ENCODE results near the gene SPDYE1. TPM values are rescaled to one million over a fixed set of nuclear protein-coding genes. Genes with fewer than 3 reads are reported as not detected.
A peak's percentile ranks its signal among the peaks of the same experiment; 100 is the strongest.
"Not testable (repeated sequence)": the region's sequence is repeated elsewhere in the genome, so short reads cannot be mapped to it uniquely, and the experiment has no call there.

The SPDYE1 gene
- total RNA-seq, 1 donor from 2014 or later = not detected

DNA sequence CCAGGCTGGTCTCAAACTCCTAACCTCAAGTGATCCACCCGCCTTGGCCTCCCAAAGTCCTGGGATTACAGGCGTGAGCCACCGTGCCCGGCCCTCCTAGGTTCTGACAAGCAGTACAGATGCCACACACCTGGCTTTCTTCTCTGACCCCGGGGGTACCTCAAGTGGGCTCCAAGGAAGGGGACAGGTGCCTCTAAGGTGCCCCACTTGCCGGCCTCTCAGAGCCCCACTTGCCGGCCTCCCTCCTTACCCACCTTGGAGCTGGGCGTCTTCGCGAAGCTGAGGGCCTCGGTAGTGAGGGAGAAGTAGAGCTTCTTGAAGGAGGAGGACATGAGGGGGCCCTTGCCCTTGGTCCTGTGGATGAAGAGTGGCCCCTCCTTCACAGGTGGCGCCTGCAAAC is 40.9 kb downstream of the SPDYE1 start:
- ATAC-seq (ENCODE audit: poor library complexity); DNase-seq; intact Hi-C loops (cut with DNase I): not testable (repeated sequence)

DNA sequence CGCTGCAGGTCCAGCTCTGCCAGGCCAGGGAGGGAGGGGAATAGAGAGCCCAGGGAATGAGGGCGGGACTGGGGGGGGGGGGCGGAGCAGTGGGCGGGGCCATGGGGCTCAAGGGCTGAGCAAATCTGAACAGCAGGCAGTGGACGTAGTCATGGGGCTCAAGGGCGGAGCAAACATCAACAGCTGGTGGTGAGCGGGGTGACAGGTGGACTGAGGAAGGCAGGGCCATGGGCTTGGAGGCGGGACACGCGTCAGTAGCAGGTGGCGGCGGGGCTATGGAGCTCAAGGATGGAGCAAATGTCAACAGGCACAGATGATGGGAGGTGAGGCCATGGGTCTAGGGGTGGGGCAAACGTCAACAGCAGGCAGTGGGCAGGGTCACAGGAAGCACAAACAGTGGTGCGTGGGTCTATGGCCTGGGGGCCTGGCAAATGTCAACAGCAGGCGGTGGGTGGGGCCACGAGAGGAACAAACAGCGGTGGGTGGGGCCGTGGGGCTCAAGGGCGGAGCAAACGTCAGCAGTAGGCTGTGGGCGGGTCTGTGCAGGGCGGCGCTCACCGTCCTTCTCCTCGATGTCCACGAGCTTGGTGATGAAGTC is 41.4 kb downstream of the SPDYE1 start:
- peak; percentile 94 for ATAC-seq (ENCODE audit: poor library complexity)
- DNase-seq = peak; percentile 97
- intact Hi-C loops (cut with DNase I) = not testable (repeated sequence)

DNA sequence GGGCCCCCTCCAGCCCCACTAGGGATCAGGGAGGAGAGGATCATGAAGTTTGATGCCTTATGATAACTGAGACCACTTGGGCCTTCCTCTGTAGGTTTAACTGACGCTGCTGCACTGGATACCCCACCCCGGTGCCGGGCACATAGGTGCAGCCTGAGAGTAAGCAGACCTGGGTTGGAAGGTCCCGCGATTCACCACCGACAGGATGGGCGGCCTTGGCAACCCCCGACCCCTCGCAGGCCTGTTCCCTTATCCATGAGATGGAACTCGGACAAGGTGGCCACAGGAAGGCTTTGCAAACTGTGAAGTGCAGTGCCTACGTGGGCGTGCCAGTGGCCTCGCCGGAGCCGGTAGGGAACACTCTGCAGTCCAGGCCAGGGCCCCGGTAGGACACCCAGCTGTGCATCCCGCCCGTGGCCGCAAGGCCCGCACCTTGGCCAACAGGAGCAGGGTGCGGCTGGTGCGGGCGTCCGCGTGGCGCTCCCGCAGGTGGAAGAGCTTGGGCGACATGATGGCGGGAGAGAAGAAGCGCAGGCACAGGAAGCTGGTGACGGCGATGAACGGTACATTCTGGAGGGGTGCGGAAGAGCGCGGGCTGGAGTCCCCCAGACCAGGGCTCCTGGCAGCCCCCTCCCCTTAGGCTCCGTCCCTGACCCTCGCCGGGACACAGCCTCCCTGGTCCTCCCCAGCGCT is 42.2 kb downstream of the SPDYE1 start:
- peak; percentile 1 for ATAC-seq (ENCODE audit: poor library complexity)
- not testable (repeated sequence) for DNase-seq

DNA sequence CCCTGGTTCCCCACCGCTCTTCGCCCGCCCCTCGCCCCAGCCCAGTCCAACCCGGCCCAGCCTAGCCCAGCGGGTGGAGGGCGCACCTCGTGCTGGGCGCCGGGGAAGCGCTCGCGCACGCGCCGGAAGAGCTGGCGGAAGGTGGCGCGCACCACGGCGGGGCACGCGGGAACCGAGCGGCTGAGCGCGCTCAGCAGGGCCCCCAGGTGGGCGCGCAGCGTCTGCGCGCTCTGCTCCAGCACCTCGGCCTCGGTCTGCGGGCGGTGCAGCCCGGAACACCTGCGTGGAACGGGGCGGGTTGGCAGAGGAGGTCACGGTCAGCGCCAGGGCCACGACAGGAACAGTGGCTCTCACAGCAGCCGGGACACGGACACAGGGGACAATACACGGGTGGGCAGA is 42.8 kb downstream of the SPDYE1 start:
- ATAC-seq (ENCODE audit: poor library complexity) = peak; percentile 32
- intact Hi-C loops (cut with DNase I); DNase-seq: not testable (repeated sequence)

More for the DNA sequence above, 42.2 kb downstream of the SPDYE1 start:
- intact Hi-C loops (cut with DNase I) = not testable (repeated sequence)

DNA sequence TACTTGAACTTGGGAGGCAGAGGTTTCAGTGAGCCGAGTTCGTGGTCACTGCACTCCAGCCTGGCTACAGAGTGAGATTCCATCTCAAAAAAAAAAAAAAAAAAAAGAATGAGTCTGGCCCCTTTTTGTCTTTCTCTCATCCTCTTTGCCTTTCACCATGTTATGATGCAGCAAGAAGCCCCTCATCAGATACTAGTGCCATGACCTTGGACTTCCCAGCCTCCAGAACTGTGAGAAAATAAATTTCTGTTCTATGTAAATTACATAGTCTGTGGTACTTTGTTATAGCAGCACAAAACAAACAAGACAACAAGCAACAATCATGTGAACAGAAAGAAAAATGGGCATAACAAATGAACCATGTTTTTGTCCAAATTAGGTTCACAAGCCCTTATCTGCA is 44.5 kb downstream of the SPDYE1 start:
- intact Hi-C loops (cut with DNase I) = no loop called here
- DNase-seq (no peak), ATAC-seq (ENCODE audit: poor library complexity) (no peak)

DNA sequence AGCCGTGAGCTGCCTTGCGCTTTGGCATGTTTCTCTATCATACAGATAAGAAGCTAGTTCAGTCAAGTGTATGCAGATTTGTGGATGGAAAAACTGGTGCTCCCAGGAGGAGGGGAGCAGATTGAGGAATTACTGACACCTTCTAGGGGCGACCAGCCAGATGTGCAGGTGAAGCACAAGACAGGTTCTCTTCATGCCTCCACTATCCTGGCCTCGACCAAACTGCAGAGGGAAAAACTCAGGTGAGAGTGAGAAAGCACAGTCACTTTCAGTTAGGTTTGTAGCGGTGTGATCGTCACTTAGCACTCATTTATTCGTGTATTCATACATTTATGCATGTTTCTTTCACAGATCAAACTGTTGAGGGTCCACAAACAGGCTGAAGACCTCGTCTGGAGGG is 46.2 kb downstream of the SPDYE1 start:
- intact Hi-C loops (cut with DNase I) = no loop called here
- ATAC-seq (ENCODE audit: poor library complexity) (no peak), DNase-seq (no peak)

DNA sequence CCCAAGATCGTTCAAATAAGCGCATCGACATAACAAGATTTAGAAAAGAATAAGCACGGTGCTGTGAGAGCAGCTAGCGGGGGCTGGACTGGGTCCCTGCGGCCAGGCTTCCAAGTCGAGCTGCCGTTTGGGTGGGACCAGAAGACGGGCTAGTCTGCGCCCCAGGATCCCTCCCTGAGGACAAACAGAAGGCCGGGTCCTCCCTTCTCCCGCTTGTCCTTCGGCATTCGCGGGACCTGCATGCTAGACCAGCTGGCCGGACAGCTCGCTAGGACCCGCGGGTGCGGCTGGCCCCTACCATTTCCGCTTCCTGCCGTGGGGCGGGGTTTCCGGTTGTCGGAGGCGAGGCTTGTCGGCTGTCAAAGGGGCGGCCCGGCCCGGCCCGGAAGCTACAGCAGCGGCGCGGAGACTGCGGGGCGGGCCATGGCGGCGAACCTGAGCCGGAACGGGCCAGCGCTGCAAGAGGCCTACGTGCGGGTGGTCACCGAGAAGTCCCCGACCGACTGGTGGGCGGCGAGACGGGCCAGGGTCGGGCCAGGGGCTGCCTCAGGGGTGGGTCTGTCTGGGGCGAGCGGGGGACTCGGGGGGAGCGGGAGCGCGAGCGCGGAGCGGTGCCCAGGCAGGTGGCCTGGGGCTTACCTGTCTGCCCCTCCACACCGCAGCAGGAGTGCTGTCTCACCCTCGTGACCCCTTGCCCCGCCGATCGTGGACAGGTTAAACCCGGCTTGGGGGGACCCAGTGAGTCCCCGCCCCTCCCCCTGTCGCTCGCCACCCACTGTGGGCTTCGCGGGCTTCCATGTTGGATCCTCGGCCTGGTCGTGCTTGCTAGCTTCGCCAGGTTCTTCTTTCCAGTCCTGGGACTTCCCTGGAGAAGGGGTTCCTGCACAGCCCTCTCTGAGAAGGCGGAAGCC is 46.9 kb downstream of the SPDYE1 start, which contains the start of gene DBNL:
Gene DBNL, plus strand, starts transcription at position 388 of the 911 bp plus-strand sequence. Its CDS starts 36 bp downstream, at position 424.
- intact Hi-C loops (cut with DNase I) = no loop called here

DNA sequence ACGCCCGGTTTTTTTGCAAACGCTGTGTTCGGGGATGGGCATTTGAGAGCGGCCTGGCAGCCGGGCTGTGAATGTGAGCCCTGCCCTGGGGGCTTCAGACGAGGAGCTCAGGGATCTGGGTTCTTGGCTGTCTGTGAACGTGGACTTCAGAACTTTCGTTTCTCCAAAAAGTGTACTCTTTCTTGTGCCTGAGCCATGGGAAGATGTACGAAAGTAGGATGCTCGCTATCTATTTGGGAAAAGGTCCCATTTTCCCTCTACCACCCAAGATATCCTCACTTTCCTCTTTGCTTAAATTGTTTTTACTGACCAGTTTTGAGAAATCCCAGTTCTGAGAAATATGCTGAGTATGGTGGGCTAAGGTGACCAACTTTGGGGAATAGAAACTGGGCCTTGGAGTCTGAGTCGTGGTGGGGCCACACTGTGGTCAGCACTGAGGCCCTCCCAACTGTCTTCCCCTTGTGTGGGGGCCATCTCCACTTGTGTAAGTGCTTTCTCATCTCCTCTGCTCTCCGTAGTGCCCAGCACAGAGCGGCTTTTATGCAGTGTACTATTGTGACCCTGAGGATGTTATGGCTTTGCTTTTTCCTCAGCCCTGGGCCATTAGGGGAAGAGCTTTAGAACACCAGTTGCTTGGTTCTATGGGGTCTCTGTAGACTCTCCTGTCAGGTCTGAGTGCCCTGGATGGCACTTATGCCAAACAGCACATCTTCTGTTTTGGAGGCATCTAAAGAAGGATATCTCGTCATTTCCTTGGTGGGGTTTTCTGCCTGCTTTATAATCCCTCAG is 47.7 kb downstream of the SPDYE1 start:
- intact Hi-C loops (cut with DNase I) = no loop called here
- ATAC-seq (ENCODE audit: poor library complexity) (no peak), DNase-seq (no peak)

More for the DNA sequence above, 46.9 kb downstream of the SPDYE1 start, which contains the start of gene DBNL:
- peak; percentile 98 for DNase-seq
- ATAC-seq (ENCODE audit: poor library complexity) = peak; percentile 96

DNA sequence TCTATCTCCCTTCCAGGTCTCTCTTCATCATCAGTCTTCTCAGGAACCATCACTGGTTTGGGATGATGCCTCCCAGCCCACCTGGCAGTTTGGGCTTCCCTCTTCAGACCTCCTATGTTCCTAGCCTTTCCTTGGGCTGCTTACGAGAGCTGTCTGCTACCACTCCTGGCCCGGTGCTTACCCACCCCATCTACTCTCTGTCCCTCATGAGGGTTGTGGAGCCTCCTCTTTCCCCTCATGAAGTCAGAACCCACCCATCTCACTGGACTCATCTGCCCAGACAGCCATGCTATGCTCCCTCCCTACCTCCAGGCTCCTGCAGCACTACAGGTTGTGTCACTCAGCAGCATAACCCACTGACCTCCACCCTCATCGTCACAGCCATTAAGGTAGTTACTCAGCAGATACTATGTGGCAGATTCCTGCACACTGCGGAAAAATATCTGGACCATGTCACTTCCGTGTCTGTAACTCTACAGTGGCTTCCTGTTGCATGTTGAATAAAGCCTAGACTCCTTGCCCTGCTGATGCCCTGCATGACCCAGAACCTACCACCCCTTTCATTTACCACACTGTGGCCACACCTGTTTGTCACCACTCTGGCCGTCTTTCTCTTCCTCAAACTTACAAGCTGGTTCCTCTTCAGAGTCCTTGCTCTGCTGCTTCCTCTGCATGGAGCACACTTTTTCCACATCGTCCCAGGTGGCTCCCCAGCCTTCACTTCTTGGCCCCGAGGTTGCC is 48.8 kb downstream of the SPDYE1 start:
- DNase-seq = no peak
- intact Hi-C loops (cut with DNase I) = no loop called here
- no peak for ATAC-seq (ENCODE audit: poor library complexity)

DNA sequence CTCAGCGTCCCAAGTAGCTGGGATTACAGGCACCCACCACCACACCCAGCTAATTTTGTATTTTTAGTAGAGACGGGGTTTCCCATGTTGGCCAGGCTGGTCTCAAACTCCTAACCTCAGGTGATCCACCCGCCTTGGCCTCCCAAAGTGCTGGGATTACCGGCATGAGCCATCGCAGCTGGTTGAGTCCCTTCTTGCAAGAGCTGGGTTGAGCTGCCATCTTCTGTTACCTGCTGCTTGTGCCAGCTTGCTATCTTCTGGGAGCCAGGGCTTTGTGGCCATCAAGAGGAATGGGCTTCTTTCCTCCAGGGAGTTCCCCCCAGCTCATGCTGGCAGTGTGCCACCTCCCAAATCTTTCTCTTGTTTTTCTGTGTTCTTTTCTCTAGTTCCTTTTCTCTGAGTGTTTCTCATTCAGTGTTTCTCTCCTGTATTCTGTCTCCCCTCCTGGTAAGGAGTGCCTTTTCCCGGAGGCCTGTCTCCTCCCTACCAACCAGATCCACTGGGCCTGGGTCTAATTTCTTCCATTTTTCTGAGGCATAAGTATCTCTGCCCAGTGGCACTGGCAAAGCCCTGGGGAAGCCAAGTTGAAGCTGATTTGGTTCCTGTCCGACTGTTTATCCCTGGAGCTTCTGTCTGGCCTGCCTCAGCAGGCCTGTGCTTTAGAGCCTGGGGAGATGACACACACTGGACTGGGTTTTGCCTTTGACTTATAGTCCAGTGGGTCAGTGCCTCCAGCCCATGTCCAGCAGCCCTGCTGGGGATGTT is 50.5 kb downstream of the SPDYE1 start:
- DNase-seq (no peak), ATAC-seq (ENCODE audit: poor library complexity) (no peak)
- intact Hi-C loops (cut with DNase I) = no loop called here

DNA sequence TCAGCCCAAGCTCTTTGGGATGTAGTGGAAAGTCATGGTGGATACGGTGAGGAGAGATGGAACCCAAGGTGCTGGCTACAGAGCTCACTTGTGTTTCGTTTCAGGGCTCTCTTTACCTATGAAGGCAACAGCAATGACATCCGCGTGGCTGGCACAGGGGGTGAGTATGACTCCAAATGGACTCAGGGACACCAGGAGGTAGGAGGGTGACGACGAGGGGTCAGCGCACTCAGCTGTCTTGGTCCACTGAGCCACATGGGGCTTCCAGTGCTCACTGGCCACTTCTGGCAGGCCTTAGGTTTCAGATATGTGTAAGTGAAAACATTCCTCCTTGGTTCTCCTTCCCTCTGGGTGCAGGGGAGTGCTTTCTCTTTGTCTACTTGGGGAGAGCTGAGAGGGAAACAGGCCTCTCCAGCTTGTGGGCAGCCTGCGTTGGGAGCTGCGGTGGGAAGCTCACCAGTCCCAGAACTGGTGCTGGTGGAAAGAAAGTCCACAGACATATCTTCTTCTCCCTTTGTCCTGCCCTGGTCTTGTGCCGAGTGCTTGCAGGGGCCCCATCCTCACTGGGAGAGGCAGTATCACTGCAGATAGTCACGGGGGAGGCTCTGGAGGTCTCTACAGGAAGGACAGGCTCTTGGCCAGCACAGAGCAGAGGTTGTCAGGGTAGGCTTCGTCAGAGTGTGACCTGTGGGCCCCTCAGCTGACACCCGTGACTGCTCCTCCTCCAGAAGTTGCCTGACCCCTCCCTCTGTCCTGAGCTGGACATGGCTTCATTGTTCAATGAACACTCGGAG is 52.6 kb downstream of the SPDYE1 start:
- intact Hi-C loops (cut with DNase I) = no loop called here
- ATAC-seq (ENCODE audit: poor library complexity) (no peak), DNase-seq (no peak)

DNA sequence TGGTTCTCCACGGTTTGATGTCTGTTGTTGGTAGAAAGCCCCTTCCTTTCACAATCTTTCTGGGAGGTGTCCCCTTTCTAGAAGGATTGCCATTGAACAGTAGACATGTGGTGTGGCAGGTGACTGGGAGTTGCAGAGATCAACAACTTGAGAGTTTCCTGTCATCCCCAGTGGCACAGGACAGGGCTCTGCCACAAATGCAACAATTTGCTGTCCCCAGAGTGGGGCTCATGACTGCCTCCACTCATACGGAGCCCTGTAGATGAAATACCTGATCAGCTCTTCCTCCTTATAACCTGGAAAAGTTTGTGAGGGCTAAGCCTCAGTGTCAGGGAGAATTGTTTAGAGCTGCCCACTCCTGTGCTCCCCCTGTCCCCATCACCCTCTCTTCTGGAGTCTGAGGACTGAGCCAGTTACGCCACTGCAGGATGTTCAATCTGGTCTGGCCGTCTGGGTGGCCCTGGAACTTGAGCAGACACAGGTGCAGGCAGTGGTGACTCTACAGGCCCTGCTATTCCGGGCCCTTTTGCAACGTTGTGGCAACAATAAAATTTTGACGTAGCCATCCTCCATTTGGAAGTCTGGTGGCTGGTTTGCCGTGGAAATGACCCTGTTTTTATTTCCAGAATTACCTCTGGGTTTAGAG is 53.3 kb downstream of the SPDYE1 start:
- intact Hi-C loops (cut with DNase I) = no loop called here
- no peak for DNase-seq
- ATAC-seq (ENCODE audit: poor library complexity) = no peak

DNA sequence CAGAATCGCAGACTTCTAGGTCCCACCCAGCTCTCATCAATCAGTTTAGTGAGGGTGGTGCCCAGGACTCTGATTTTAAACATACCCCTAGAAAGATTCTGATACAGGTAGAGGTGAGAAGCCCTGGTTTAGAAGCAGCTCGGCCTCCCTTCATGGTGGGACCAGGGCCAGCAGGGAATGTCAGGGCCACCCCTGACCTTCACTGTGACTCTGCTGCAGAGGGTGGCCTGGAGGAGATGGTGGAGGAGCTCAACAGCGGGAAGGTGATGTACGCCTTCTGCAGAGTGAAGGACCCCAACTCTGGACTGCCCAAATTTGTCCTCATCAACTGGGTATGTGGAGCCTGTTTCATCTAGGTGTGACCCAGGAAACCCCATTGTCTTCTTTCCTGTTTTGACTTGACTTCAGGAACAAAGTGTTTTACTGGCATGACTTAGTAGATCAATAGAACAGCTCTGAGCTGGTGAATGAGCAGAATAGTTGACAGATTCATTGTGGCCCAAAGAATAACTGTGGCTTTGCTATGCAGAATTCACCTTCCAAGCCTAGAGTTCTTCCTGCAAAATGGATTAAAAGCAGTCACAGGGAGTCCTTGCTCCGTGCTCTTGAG is 54.0 kb downstream of the SPDYE1 start:
- ATAC-seq (ENCODE audit: poor library complexity) (no peak), DNase-seq (no peak)
- intact Hi-C loops (cut with DNase I) = no loop called here

DNA sequence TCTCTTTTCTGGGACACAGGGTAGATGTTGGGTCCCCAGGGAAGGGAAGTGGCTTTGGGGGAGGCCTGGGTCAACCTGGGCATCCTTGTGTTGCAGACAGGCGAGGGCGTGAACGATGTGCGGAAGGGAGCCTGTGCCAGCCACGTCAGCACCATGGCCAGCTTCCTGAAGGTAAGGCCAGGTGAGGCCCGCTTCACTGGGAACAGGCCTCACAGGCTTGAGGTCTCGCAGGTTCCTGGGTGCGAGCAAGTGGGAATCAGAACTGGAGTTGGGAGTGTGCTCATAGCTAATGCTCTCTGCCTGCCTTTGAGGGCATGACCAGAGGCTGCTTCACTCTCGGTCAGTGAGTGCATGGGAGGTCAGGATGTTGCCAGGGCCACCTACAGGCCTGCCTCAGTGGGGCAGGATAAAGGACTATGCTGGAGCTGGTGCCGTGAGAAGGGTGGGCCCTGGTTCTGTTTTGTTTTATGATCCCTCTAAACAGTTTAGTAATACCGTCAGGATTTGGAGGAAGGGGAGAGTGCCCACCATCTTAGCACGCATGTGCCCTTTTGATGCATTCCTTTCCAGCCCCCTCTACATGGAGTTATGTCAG is 55.2 kb downstream of the SPDYE1 start:
- intact Hi-C loops (cut with DNase I) = no loop called here
- DNase-seq (no peak), ATAC-seq (ENCODE audit: poor library complexity) (no peak)

DNA sequence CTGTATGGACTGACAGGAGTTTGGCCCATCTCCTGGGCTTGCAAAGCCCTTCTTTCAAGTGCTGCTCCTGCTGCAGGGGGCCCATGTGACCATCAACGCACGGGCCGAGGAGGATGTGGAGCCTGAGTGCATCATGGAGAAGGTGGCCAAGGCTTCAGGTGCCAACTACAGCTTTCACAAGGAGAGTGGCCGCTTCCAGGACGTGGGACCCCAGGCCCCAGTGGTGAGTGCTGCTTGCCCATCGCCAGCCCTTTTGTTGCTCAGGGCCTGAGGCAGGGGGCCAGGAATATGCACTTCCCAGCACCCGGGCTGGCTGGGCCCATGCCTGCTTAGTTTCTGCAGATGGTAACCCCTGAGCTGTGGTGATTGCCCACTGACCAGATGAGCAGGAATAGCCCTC is 59.0 kb downstream of the SPDYE1 start:
- intact Hi-C loops (cut with DNase I) = no loop called here
- no peak for DNase-seq
- no peak for ATAC-seq (ENCODE audit: poor library complexity)
